ENCODE measurements around the gene TFDP3.

DNA sequence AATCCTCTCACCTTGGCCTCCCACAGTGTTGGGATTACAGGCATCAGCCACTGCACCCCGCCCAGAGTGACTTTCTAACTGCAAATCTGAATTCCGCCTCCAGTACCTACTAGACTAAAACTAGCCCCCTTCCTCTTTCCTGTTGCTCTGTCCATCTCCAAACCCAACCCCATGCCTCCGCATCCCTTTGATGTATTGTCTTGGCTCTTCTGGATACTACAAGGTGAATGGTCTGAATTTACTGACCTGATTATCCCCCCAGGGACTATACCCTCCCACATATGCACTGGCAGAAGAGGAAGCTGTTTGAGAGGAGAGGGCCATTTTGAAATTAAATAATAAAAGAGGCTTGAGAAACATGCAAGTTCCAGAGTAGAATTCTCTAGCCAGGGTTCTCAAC, 17.7 kb upstream of the TFDP3 start:
- TF ChIP-seq POLR2AphosphoS5 (IDR thresholded peaks at IDR 0.05): no peak
- no peak for TF ChIP-seq CTCF (IDR thresholded peaks at IDR 0.05; ENCODE audit: poor library complexity, severe bottlenecking)
- no peak for TF ChIP-seq EZH2 (IDR thresholded peaks at IDR 0.05; ENCODE audit: borderline replicate concordance, insufficient read depth, low read length, poor library complexity, severe bottlenecking)
- TF ChIP-seq EP300 (conservative IDR thresholded peaks at IDR 0.05; ENCODE audit: poor library complexity, severe bottlenecking): no peak
- no peak for TF ChIP-seq RAD21 (conservative IDR thresholded peaks at IDR 0.05)

Data from neural cell (in vitro differentiated cells).